IPS DF 19.7 (cell line): ENCODE measurements around the gene HTRA3.

ENCODE experiments used
- DNase-seq: peaks from one replicate; pipeline ENCODE4 v3.0.0-alpha.2; 2013; ENCODE audit warnings: low read depth, low spot score

The HTRA3 gene

GRCh38 chr4:8234715-8235114 lies 34.8 kb upstream of the HTRA3 start:
- DNase-seq: no peak

- DNase-seq: no peak
Measured at GRCh38 chr4:8235224-8235623, 34.3 kb upstream of the HTRA3 start.

- no peak for DNase-seq
Measured at GRCh38 chr4:8235686-8236085, 33.9 kb upstream of the HTRA3 start.

GRCh38 chr4:8236106-8236919 lies 33.2 kb upstream of the HTRA3 start:
- no peak for DNase-seq

GRCh38 chr4:8236920-8237195 lies 32.7 kb upstream of the HTRA3 start:
- no peak for DNase-seq

GRCh38 chr4:8237256-8237989 lies 32.1 kb upstream of the HTRA3 start:
- DNase-seq: no peak

GRCh38 chr4:8238036-8238511 lies 31.5 kb upstream of the HTRA3 start:
- DNase-seq: no peak

GRCh38 chr4:8238515-8239053 lies 31.0 kb upstream of the HTRA3 start:
- no peak for DNase-seq

GRCh38 chr4:8239226-8239625 lies 30.3 kb upstream of the HTRA3 start:
- DNase-seq: no peak

- DNase-seq: no peak
Measured at GRCh38 chr4:8239661-8240060, 29.9 kb upstream of the HTRA3 start.

- DNase-seq: no peak
Measured at GRCh38 chr4:8240211-8241041, 29.1 kb upstream of the HTRA3 start.

GRCh38 chr4:8241211-8241779 lies 28.3 kb upstream of the HTRA3 start:
- DNase-seq: no peak

GRCh38 chr4:8241895-8242696 lies 27.5 kb upstream of the HTRA3 start:
- peak; percentile 76 for DNase-seq

GRCh38 chr4:8242782-8243560 lies 26.6 kb upstream of the HTRA3 start:
- no peak for DNase-seq

GRCh38 chr4:8244001-8244757 lies 25.4 kb upstream of the HTRA3 start:
- no peak for DNase-seq

GRCh38 chr4:8244931-8245460 lies 24.6 kb upstream of the HTRA3 start:
- no peak for DNase-seq

GRCh38 chr4:8245884-8246833 lies 23.4 kb upstream of the HTRA3 start:
- no peak for DNase-seq
